BJ (cell line): ENCODE data around the gene AKT2. TPM values are rescaled to one million over a fixed set of nuclear protein-coding genes. Genes with fewer than 3 reads are reported as not detected.
A peak's percentile ranks its signal among the peaks of the same experiment; 100 is the strongest.

Source experiments
- CTCF ChIA-PET: fragments of 350-600 bp; formaldehyde crosslinking; extraction: SDS; loops from one replicate; lab custom pipeline; 2021; ENCODE audit warnings: antibody characterized with exemption, inconsistent platforms; lab: Yijun Ruan, JAX
- POLR2A ChIA-PET: fragments of 300-600 bp; sonication (Branson Sonifier 250); formaldehyde crosslinking; extraction: SDS; loops from one replicate; lab custom pipeline; 2021; ENCODE audit warnings: antibody characterized with exemption; lab: Charles Lee
- DNase-seq: peaks from one replicate; pipeline ENCODE4 v3.0.0-alpha.2; 2011; ENCODE audit warnings: low read depth
- H3K27me3 ChIP-seq: 2 replicates; pipeline ENCODE4 v1.6.0; 2011; ENCODE audit warnings: low read length; ENCODE audit not compliant: control insufficient read depth, insufficient read depth
- H3K36me3 ChIP-seq: 2 replicates; pipeline ENCODE4 v1.5.1; 2011; ENCODE audit warnings: low read length; ENCODE audit not compliant: control insufficient read depth, insufficient read depth
- H3K4me3 ChIP-seq: 2 replicates; pipeline ENCODE4 v1.5.1; 2011; ENCODE audit warnings: low read depth, mild to moderate bottlenecking, control low read depth, low read length
- CTCF ChIP-seq: IDR thresholded peaks from 2 replicates; pipeline ENCODE4 v1.5.1; 2011; ENCODE audit warnings: low read depth, mild to moderate bottlenecking, control low read depth, inconsistent platforms, low read length, moderate library complexity; ENCODE audit not compliant: insufficient read depth
- polyA plus RNA-seq: library from polyadenylated mRNA; depleted of rRNA; stranded (reverse); fragments of >200 nt; gene quantifications from 2 replicates; pipeline ENCODE4 v1.2.3, GENCODE V29; 2011

Gene AKT2
- polyA plus RNA-seq, 1 experiment, result 162 TPM

DNA sequence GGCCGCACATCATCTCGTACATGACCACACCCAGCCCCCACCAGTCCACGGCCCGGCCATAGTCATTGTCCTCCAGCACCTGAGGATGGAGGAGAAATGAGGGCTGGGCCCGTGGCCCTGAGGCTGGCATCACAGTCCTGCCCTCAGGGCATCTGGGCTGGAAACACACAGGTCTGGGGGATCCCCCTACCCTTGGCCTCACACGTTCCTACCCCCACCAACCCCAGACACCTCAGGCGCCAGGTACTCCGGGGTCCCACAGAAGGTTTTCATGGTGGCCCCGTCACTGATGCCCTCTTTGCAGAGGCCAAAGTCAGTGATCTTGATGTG, 49.2 kb downstream of the AKT2 start:
- ChIA-PET POLR2A (no interaction called here), CTCF (interaction anchor here (1.4 kb wide), 1 partner anchor 399 kb away, joined by 3 read pairs; no protein-coding TSS in a partner anchor)
- TF ChIP-seq CTCF, result no peak
- Histone ChIP-seq H3K36me3 (peaks cover 43% of the 10 kb centered on the region), H3K27me3 (no peaks in the 10 kb centered on the region), H3K4me3 (no peak overlapping the region)
- DNase-seq, result no peak

DNA sequence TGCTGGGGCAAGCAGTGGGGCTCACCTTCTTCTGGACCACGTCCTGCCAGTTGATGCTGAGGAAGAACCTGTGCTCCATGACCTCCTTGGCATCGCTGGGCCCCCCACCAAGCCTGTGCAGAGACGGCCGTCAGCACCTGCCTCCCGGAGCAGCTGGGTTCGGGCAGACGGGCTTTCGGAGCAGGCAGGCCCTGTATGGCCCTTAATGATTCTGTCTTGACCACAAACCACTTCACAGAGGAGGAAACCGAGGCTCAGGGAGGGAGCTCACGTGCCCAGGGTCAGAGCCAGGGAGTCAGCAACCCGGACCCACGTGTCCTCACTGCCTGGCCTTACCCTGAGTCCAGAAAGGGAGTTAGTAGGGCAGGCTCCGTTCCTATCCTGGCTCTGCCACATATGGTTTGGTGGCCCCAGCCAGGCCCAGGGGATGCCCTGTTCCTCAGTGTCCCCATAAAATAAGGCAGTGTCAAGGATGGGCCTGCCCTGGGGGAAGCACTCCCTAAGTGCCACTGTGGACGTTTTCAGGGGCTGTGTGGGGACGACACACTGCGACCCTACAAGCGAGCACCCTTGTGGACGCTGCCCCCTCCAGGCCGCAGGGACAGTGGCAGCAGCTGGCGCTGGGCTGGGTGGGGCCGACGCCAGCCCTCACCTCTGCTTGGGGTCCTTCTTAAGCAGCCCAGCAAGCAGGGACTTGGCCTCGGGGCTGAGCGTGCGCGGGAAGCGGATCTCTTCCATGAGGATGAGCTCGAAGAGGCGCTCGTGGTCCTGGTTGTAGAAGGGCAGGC, 49.7 kb downstream of the AKT2 start:
- CTCF ChIA-PET, result interaction anchor here (0.9 to 1.4 kb wide), 2 partner anchors 15 to 399 kb away, joined by 3 read pairs; no protein-coding TSS in a partner anchor
- H3K36me3 ChIP-seq, result peaks cover 41% of the 10 kb centered on the region
- H3K4me3 ChIP-seq, result no peak overlapping the region
- DNase-seq, result no peak
- POLR2A ChIA-PET, result no interaction called here
- no peaks in the 10 kb centered on the region for H3K27me3 ChIP-seq
- TF ChIP-seq CTCF, result peak; percentile 13; the same call in 1 of the 2 replicates

- no peak for DNase-seq
- CTCF ChIA-PET, result interaction anchor here (0.6 to 1.3 kb wide), 3 partner anchors 16 to 438 kb away, joined by 3 read pairs; no protein-coding TSS in a partner anchor
- no peaks in the 10 kb centered on the region for H3K27me3 ChIP-seq
- POLR2A ChIA-PET, result interaction anchor here (0.8 kb wide), 1 partner anchor 1698 kb away, joined by 5 read pairs; no protein-coding TSS in a partner anchor
- no peak overlapping the region for H3K4me3 ChIP-seq
- no peak for TF ChIP-seq CTCF
- H3K36me3 ChIP-seq, result peaks cover 34% of the 10 kb centered on the region
These were observed 50.5 kb downstream of the AKT2 start for GRCh38 chr19:40234429-40235237.

GRCh38 chr19:40233811-40234389, 51.2 kb downstream of the AKT2 start:
- POLR2A ChIA-PET, result interaction anchor here (0.8 kb wide), 1 partner anchor 1699 kb away, joined by 5 read pairs; no protein-coding TSS in a partner anchor
- Histone ChIP-seq H3K36me3 (peaks cover 30% of the 10 kb centered on the region), H3K27me3 (no peaks in the 10 kb centered on the region), H3K4me3 (no peak overlapping the region)
- CTCF ChIA-PET, result interaction anchor here (0.6 to 1.3 kb wide), 2 partner anchors 390 to 438 kb away, joined by 3 read pairs; no protein-coding TSS in a partner anchor
- no peak for TF ChIP-seq CTCF
- DNase-seq, result no peak
